ENCODE results near the gene WDR64. TPM values are rescaled to one million over a fixed set of nuclear protein-coding genes. Genes with fewer than 3 reads are reported as not detected.
"Not testable (repeated sequence)": the region's sequence is repeated elsewhere in the genome, so short reads cannot be mapped to it uniquely, and the experiment has no call there.

The WDR64 gene
- total and polyA plus RNA-seq, 8 donors = not detected

- intact Hi-C loops (cut with DNase I) = no loop called here
These were observed 4.4 kb upstream of the WDR64 start for GRCh38 chr1:241647658-241648057.

GRCh38 chr1:241648159-241648558 lies 3.9 kb upstream of the WDR64 start:
- WGBS, 2 donors = 48 to 59% methylated on average over 1 of the region's 1 CpG
- no peaks in the 10 kb centered on the region for H3K4me1 ChIP-seq
- DNase-seq (no peak), FAIRE-seq (no peak), ATAC-seq (no peak)
- H3K27me3 ChIP-seq = no peaks in the 10 kb centered on the region
- no peak for TF ChIP-seq CTCF (IDR thresholded peaks at IDR 0.05)
- intact Hi-C loops (cut with DNase I) = no loop called here
- H3K9me3 ChIP-seq = no peaks in the 10 kb centered on the region
- H3K36me3 ChIP-seq = no peaks in the 10 kb centered on the region
- H3K4me3 ChIP-seq = no peak overlapping the region
- H3K27ac ChIP-seq = no peak overlapping the region

More at GRCh38 chr1:241647658-241648057, 4.4 kb upstream of the WDR64 start:
- no peak for TF ChIP-seq CTCF (IDR thresholded peaks at IDR 0.05)
- Histone ChIP-seq H3K36me3 (no peaks in the 10 kb centered on the region), H3K27ac (no peak overlapping the region), H3K27me3 (no peaks in the 10 kb centered on the region), H3K4me1 (no peaks in the 10 kb centered on the region), H3K9me3 (no peaks in the 10 kb centered on the region), H3K4me3 (no peak overlapping the region)
- ATAC-seq = no peak
- 78 to 95% methylated on average over 1 of the region's 1 CpG for WGBS, 2 donors
- FAIRE-seq = no peak
- DNase-seq = no peak

- Histone ChIP-seq H3K27ac (no peak overlapping the region), H3K4me1 (no peaks in the 10 kb centered on the region), H3K4me3 (no peak overlapping the region), H3K27me3 (no peaks in the 10 kb centered on the region), H3K9me3 (no peaks in the 10 kb centered on the region), H3K36me3 (no peaks in the 10 kb centered on the region)
- intact Hi-C loops (cut with DNase I) = no loop called here
- TF ChIP-seq CTCF (IDR thresholded peaks at IDR 0.05) = no peak
- no peak for DNase-seq
- 77 to 80% methylated on average over 1 of the region's 1 CpG for WGBS, 2 donors
- no peak for FAIRE-seq
- no peak for ATAC-seq
These were observed 1.9 kb downstream of the WDR64 start for GRCh38 chr1:241654019-241654418.

- no peak overlapping the region for H3K27ac ChIP-seq
- intact Hi-C loops (cut with DNase I) = no loop called here
- 82 to 90% methylated on average over 1 of the region's 1 CpG for WGBS, 2 donors
- no peaks in the 10 kb centered on the region for H3K27me3 ChIP-seq
- no peaks in the 10 kb centered on the region for H3K4me1 ChIP-seq
- no peak overlapping the region for H3K4me3 ChIP-seq
- FAIRE-seq (no peak), DNase-seq (no peak), ATAC-seq (no peak)
- no peaks in the 10 kb centered on the region for H3K36me3 ChIP-seq
- TF ChIP-seq CTCF (IDR thresholded peaks at IDR 0.05) = no peak
- no peaks in the 10 kb centered on the region for H3K9me3 ChIP-seq
These were observed 2.6 kb downstream of the WDR64 start for GRCh38 chr1:241654641-241655040.

- intact Hi-C loops (cut with DNase I) = no loop called here
- H3K4me1 ChIP-seq = no peaks in the 10 kb centered on the region
- WGBS, 2 donors = 83 to 91% methylated on average over 3 of the region's 3 CpGs
- H3K36me3 ChIP-seq = no peaks in the 10 kb centered on the region
- no peaks in the 10 kb centered on the region for H3K9me3 ChIP-seq
- H3K27ac ChIP-seq = no peak overlapping the region
- H3K27me3 ChIP-seq = no peaks in the 10 kb centered on the region
- DNase-seq (no peak), ATAC-seq (no peak), FAIRE-seq (no peak)
- H3K4me3 ChIP-seq = no peak overlapping the region
- no peak for TF ChIP-seq CTCF (IDR thresholded peaks at IDR 0.05)
These were observed 6.2 kb downstream of the WDR64 start for GRCh38 chr1:241658081-241658793.

GRCh38 chr1:241659016-241659415 lies 6.9 kb downstream of the WDR64 start:
- ATAC-seq; H3K27me3 ChIP-seq; H3K4me1 ChIP-seq; H3K9me3 ChIP-seq; H3K36me3 ChIP-seq; DNase-seq; FAIRE-seq; H3K27ac ChIP-seq; intact Hi-C loops (cut with DNase I); H3K4me3 ChIP-seq: not testable (repeated sequence)
- WGBS, 2 donors = 83 to 85% methylated on average over 2 of the region's 2 CpGs

All from pancreas (tissue), 10 donors.